Skin epidermis (tissue), 12 donors: Measurements from ENCODE around the gene SLC10A3.

ENCODE experiments used
- H3K27ac ChIP-seq, 21 experiments: fragments of 200-600 bp; sonication (generic) in 11 of 21; one replicate each; pipeline ENCODE4 v1.5.0; 2020; ENCODE audit warnings: mild to moderate bottlenecking in 3 of 21, inconsistent platforms in 2 of 21, moderate library complexity in 2 of 21
- H3K4me3 ChIP-seq, 7 experiments: fragments of 200-600 bp; sonication (generic) in 2 of 7; one replicate each; pipeline ENCODE4 v1.5.0; 2020; ENCODE audit warnings: inconsistent platforms in 2 of 7, mild to moderate bottlenecking in 2 of 7, moderate library complexity in 1 of 7

The SLC10A3 gene

GRCh38 chrX:154444755-154445246 lies 45.6 kb downstream of the SLC10A3 start:
- peak overlapping the region in 19 of 21 experiments; percentile 24 to 86 (median 77) for H3K27ac ChIP-seq
- peak overlapping the region; percentile 45 to 59 (median 54) for H3K4me3 ChIP-seq

- peak within 1 kb of the TSS; percentile 45 to 59 (median 54) for H3K4me3 ChIP-seq
- peak within 1 kb of the TSS in 19 of 21 experiments; percentile 58 to 86 (median 78) for H3K27ac ChIP-seq
Measured at GRCh38 chrX:154443992-154444754, 46.3 kb downstream of the SLC10A3 start, which contains the start of gene FAM50A. TSS of gene FAM50A (plus strand) at chrX:154444141. CDS start at chrX:154444236, 95 bp downstream.

- peak overlapping the region in 4 of 7 experiments; percentile 45 to 58 (median 54) for H3K4me3 ChIP-seq
- H3K27ac ChIP-seq: peak overlapping the region in 19 of 21 experiments; percentile 36 to 84 (median 77)
Measured at GRCh38 chrX:154443479-154443910, 46.9 kb downstream of the SLC10A3 start.

GRCh38 chrX:154441984-154442707 lies 48.3 kb downstream of the SLC10A3 start:
- peak overlapping the region in 2 of 21 experiments; percentile 11 to 29 for H3K27ac ChIP-seq
- H3K4me3 ChIP-seq: no peak overlapping the region

- H3K4me3 ChIP-seq: no peak overlapping the region
- peak overlapping the region in 1 of 21 experiments; percentile 11 for H3K27ac ChIP-seq
Measured at GRCh38 chrX:154441564-154441963, 48.9 kb downstream of the SLC10A3 start.

GRCh38 chrX:154440623-154441357 lies 49.6 kb downstream of the SLC10A3 start:
- Histone ChIP-seq H3K4me3 (no peak overlapping the region), H3K27ac (no peak overlapping the region)

GRCh38 chrX:154439841-154440240 lies 50.6 kb downstream of the SLC10A3 start:
- H3K4me3 ChIP-seq: no peak overlapping the region
- no peak overlapping the region for H3K27ac ChIP-seq

- H3K27ac ChIP-seq: peak overlapping the region in 16 of 21 experiments; percentile 75 to 98 (median 93)
- H3K4me3 ChIP-seq: peak overlapping the region; percentile 56 to 80 (median 66)
Measured at GRCh38 chrX:154437971-154438893, 52.2 kb downstream of the SLC10A3 start.
